Measurements from ENCODE around the gene TMEM250. TPM values are rescaled to one million over a fixed set of nuclear protein-coding genes. Genes with fewer than 3 reads are reported as not detected.

Gene TMEM250
- total RNA-seq: 37.4 and 39.0 TPM in 2 replicates
- long read RNA-seq, partial matches to known transcripts: 0 of 2 reads
- long read RNA-seq, other reads (novel, unspliced or antisense): 2 of 2 reads

DNA sequence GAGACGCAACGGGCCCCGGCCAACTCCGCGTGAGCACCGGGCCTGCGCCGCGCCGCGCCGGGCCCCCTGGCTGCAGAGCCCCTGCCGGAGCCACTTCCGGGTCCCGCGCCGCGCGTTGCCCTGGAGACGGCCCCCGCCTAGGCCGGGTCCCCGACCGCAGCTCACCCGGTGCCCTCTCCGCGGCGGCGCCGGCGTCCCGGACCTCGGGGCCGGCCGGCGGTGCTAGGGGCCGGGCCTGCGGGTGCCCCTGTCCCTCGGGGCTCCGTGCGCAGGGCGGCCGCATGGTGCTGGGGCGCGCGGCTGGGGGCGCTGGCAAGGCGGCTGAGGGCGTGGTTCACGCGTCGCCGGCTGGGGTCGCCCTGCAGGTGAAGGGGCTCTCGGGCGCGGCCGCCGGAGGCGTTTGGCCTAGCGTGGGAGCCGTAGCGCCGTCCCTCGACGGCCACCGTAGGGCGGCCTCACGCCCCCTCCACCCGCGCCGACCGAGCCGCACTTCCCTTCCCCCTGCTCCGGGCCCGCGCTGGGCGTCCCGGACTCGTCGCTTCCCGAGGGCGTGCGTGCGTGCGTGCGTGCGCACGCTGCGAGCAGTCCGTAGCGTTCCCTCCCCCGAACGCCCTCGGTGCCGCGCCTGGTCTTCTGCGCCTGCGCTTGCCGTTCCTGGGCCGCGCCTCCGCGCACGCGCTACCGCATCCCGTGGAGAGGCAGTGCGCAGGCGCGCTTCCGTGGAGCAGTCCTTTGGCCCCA lies at the start of gene TMEM250:
TSS of gene TMEM250 (minus strand) at position 556 of the 741 bp plus-strand sequence. CDS start 1,975 bp downstream, outside the sequence.
- Mint-ChIP-seq H3K9me3 (no peaks in the 10 kb centered on the region), H3K36me3 (ENCODE audit: low read depth) (no peaks in the 10 kb centered on the region), H3K27me3 (ENCODE audit: low read depth) (no peaks in the 10 kb centered on the region), H3K4me3 (peak within 1 kb of the TSS; percentile 88), H3K4me1 (no peaks in the 10 kb centered on the region), H3K27ac (ENCODE audit: unreplicated experiment) (peak within 1 kb of the TSS; percentile 78)
- TF ChIP-seq, protein P1, sequence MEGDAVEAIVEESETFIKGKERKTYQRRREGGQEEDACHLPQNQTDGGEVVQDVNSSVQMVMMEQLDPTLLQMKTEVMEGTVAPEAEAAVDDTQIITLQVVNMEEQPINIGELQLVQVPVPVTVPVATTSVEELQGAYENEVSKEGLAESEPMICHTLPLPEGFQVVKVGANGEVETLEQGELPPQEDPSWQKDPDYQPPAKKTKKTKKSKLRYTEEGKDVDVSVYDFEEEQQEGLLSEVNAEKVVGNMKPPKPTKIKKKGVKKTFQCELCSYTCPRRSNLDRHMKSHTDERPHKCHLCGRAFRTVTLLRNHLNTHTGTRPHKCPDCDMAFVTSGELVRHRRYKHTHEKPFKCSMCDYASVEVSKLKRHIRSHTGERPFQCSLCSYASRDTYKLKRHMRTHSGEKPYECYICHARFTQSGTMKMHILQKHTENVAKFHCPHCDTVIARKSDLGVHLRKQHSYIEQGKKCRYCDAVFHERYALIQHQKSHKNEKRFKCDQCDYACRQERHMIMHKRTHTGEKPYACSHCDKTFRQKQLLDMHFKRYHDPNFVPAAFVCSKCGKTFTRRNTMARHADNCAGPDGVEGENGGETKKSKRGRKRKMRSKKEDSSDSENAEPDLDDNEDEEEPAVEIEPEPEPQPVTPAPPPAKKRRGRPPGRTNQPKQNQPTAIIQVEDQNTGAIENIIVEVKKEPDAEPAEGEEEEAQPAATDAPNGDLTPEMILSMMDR (conservative IDR thresholded peaks at IDR 0.05): peak; percentile 19
- DNase-seq (ENCODE audit: low read depth, low spot score): peak; percentile 94

- Mint-ChIP-seq H3K27me3 (ENCODE audit: low read depth) (peaks cover 9% of the 10 kb centered on the region), H3K36me3 (ENCODE audit: low read depth) (no peaks in the 10 kb centered on the region), H3K4me1 (peaks cover 7% of the 10 kb centered on the region), H3K4me3 (no peak overlapping the region), H3K27ac (ENCODE audit: unreplicated experiment) (no peak overlapping the region), H3K9me3 (peaks cover 2% of the 10 kb centered on the region)
- no peak for DNase-seq (ENCODE audit: low read depth, low spot score)
- TF ChIP-seq, protein P1 (conservative IDR thresholded peaks at IDR 0.05): no peak
Observed at GRCh38 chr9:136163248-136163850, 44.7 kb upstream of the TMEM250 start.

- H3K4me1 Mint-ChIP-seq: peaks cover 19% of the 10 kb centered on the region
- no peak for DNase-seq (ENCODE audit: low read depth, low spot score)
- H3K4me3 Mint-ChIP-seq: no peak overlapping the region
- H3K36me3 Mint-ChIP-seq (ENCODE audit: low read depth): no peaks in the 10 kb centered on the region
- no peak overlapping the region for H3K27ac Mint-ChIP-seq (ENCODE audit: unreplicated experiment)
- H3K9me3 Mint-ChIP-seq: no peaks in the 10 kb centered on the region
- TF ChIP-seq, protein P1 (conservative IDR thresholded peaks at IDR 0.05): no peak
- peaks cover 14% of the 10 kb centered on the region for H3K27me3 Mint-ChIP-seq (ENCODE audit: low read depth)
Observed at GRCh38 chr9:136160995-136161610, 42.4 kb upstream of the TMEM250 start.

DNA sequence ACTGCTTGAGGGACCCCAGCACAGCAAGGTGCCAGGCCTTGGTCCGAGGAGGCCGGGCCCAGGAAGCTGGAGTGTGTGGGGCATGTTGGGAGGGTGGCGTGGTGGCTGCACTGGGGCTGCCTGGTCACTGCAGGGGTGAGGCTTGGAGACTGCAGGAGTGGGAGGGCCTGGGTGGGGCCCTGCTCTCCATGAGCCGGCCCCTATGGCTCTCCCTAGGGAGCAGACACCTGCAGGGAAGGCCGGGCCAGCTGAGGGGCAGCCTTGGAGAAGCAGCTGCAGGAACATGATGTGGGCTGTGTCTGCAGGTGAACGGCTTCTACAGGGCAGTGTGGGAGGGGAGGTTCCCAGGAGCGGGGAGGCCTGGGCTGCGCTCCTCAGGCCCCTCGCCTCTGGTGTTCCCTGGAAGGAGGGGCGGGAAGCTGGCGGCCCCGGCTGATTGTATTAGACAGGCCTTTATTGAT lies 41.7 kb upstream of the TMEM250 start:
- peaks cover 20% of the 10 kb centered on the region for H3K4me1 Mint-ChIP-seq
- TF ChIP-seq, protein P1 (conservative IDR thresholded peaks at IDR 0.05): no peak
- H3K27ac Mint-ChIP-seq (ENCODE audit: unreplicated experiment): no peak overlapping the region
- H3K27me3 Mint-ChIP-seq (ENCODE audit: low read depth): peaks cover 21% of the 10 kb centered on the region
- DNase-seq (ENCODE audit: low read depth, low spot score): no peak
- no peak overlapping the region for H3K4me3 Mint-ChIP-seq
- no peaks in the 10 kb centered on the region for H3K9me3 Mint-ChIP-seq
- H3K36me3 Mint-ChIP-seq (ENCODE audit: low read depth): no peaks in the 10 kb centered on the region

DNA sequence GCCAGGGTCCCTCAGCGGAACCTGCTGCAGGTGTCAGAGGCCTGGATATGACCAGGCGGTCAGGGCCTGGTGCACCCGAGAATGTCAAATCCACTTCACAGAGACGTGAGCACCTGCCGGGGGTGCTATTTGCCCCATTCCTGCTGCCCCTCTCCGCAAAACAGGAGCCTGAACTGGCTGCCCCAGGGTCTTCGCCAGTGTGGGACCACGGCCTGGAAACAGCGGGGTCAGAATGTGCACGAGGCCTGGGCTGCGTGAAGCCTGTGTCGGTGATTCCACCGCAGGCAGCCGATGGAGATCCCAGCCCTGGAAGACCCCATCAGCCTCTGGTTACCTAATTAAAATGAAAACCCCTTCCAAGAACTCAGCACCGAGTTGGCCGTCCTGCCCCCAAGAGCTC lies 41.2 kb upstream of the TMEM250 start:
- H3K4me3 Mint-ChIP-seq: no peak overlapping the region
- H3K9me3 Mint-ChIP-seq: no peaks in the 10 kb centered on the region
- H3K4me1 Mint-ChIP-seq: peaks cover 24% of the 10 kb centered on the region
- no peak overlapping the region for H3K27ac Mint-ChIP-seq (ENCODE audit: unreplicated experiment)
- TF ChIP-seq, protein P1 (conservative IDR thresholded peaks at IDR 0.05): no peak
- peaks cover 24% of the 10 kb centered on the region for H3K27me3 Mint-ChIP-seq (ENCODE audit: low read depth)
- no peaks in the 10 kb centered on the region for H3K36me3 Mint-ChIP-seq (ENCODE audit: low read depth)
- no peak for DNase-seq (ENCODE audit: low read depth, low spot score)
